ENCODE measurements around the gene TPD52L1. TPM values are rescaled to one million over a fixed set of nuclear protein-coding genes. Genes with fewer than 3 reads are reported as not detected.
"Not testable (repeated sequence)": the region's sequence is repeated elsewhere in the genome, so short reads cannot be mapped to it uniquely, and the experiment has no call there.

Gene TPD52L1
- total RNA-seq, 1 donor from 2014 or later, result 67.3 TPM

DNA sequence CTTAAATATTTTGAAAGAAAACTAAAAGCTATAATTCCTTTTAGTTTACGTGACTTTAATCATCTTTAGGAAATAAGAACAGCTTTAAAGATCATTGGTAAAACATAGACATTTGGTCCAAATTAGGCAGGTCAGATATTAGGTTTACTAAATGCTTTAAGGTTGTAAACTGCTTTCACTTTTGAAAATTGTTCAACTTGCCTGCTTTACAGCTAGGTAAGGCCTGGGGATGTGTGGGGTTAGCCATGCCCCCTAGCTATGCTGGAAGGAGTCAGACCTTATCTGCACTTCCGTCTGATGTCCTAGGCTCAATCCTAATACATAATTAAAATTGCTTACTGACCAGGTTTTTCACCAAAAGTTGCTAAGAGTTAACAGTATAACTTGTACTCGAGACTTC is 30.5 kb upstream of the TPD52L1 start:
- DNase-seq (ENCODE audit: low read depth), result no peak

DNA sequence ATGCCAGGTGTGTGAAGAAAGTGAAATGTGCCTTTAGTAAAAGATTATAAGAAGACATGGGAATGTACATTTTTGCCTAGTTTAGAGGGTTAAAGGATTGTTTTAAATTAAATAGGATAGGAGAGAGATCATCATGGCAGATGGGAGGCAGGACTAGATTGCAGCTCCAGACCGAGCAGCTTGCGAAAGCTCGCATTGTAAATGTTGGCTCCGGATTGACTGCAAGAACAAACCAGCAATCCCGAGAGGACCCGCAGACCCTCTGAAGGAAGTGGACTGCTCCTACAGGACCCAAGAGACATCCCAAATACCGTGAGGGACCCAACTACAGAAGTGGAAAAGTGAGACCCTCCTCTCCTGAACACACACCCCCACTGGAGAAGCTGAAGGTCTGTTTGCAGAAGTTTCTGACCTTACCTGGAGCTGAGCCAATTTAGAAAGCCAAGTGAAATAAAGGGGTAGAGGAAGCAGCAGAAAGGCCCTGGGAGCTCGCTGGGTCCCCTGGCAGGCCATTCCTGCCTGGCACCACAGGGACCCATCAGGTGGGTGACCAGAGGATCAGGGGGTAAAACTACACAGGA is 30.0 kb upstream of the TPD52L1 start:
- TF ChIP-seq, protein P1, sequence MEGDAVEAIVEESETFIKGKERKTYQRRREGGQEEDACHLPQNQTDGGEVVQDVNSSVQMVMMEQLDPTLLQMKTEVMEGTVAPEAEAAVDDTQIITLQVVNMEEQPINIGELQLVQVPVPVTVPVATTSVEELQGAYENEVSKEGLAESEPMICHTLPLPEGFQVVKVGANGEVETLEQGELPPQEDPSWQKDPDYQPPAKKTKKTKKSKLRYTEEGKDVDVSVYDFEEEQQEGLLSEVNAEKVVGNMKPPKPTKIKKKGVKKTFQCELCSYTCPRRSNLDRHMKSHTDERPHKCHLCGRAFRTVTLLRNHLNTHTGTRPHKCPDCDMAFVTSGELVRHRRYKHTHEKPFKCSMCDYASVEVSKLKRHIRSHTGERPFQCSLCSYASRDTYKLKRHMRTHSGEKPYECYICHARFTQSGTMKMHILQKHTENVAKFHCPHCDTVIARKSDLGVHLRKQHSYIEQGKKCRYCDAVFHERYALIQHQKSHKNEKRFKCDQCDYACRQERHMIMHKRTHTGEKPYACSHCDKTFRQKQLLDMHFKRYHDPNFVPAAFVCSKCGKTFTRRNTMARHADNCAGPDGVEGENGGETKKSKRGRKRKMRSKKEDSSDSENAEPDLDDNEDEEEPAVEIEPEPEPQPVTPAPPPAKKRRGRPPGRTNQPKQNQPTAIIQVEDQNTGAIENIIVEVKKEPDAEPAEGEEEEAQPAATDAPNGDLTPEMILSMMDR (conservative IDR thresholded peaks at IDR 0.05; ENCODE audit: low read depth, low read length), result no peak
- no peak overlapping the region for H3K4me3 ChIP-seq (ENCODE audit: low read depth, low read length)
- DNase-seq (ENCODE audit: low read depth), result no peak

More for the DNA sequence above, 30.5 kb upstream of the TPD52L1 start:
- TF ChIP-seq, protein P1 (conservative IDR thresholded peaks at IDR 0.05; ENCODE audit: low read depth, low read length), result no peak
- no peak overlapping the region for H3K4me3 ChIP-seq (ENCODE audit: low read depth, low read length)

DNA sequence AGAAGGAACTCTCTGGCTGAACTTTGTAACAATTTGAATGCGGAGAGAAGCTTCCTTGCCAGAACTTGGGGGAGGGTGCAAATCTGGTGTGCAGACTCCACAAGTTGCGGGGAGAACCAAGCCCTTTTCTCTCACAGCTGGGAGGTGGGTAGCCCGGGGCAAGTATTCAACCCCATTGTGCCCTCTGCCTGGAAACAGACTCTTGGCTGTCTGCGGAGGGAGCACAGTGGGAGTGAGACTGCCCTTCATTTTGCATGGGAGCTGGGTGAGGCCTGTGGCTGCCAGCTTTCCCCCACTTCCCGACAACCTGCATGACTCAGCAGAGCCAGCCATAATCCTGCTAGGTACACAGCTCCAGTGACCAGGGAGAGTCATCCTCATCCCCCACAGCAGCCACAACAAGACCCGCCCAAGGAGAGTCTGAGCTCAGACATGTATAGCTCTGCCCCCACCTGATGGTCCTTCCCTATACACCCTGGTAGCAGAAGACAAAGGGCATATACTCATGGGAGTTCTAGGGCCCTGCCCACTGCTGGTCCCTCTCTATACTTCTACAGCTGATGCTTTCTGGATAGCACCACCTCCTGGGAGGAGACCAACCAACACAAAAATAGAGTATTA is 29.4 kb upstream of the TPD52L1 start:
- TF ChIP-seq, protein P1 (conservative IDR thresholded peaks at IDR 0.05; ENCODE audit: low read depth, low read length), result peak; percentile 15
- H3K4me3 ChIP-seq (ENCODE audit: low read depth, low read length), result no peak overlapping the region
- no peak for DNase-seq (ENCODE audit: low read depth)

DNA sequence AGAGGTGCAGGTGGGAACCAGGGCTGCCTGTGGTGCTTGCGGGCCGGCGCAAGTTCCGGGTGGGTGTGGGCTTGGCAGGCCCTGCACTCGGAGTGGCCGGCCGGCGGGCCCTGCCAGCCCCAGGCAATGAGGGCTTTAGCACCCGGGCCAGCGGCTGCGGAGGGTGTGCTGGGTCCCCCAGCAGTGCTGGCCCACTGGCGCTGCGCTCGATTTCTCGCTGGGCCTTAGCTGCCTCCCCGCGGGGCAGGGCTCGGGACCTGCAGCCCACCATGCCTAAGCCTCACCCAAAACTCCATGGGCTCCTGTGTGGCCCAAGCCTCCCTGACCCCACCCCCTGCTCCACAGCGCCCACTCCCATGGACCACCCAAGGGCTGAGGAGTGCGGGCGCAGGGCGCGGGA is 27.7 kb upstream of the TPD52L1 start:
- not testable (repeated sequence) for H3K4me3 ChIP-seq (ENCODE audit: low read depth, low read length); DNase-seq (ENCODE audit: low read depth)

DNA sequence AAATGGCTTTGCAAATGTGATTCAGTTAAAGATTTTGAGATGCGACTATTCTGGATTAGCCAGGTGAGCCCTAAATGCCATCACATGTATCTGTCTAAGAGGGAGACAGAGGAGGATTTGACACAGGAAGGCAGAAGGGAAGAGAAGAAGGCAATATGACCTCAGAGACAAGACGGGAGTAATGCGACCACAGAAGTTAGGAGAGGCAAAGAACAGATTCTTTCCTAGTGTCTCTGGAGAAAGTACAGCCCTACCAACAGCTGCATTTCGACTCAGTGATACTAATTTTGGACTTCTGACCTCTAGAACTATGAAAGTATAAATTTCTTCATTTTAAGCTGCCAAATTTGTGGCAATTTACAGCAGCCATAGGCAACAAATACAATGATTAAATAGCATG is 24.2 kb upstream of the TPD52L1 start:
- TF ChIP-seq, protein P1 (conservative IDR thresholded peaks at IDR 0.05; ENCODE audit: low read depth, low read length), result no peak
- H3K4me3 ChIP-seq (ENCODE audit: low read depth, low read length), result no peak overlapping the region
- no peak for DNase-seq (ENCODE audit: low read depth)

DNA sequence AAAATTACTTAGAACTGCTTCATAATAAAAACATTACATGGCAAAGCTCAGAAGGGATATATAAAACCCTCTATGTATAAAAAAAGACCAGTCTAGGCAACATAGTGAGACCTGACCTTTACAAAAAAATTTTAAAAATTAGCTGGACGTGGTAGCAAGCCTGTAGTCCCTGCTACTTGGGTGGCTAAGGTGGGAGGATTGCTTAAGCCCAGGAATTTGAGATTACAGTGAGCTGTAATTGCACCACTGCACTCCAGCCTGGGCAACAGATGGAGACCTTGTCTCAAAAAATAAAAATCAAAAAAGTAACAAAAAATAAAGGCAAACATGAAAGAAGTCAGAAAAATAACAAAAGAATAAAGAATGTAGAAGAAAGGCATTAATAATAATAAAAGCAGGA is 21.5 kb upstream of the TPD52L1 start:
- TF ChIP-seq, protein P1 (conservative IDR thresholded peaks at IDR 0.05; ENCODE audit: low read depth, low read length), result no peak
- DNase-seq (ENCODE audit: low read depth), result no peak
- no peak overlapping the region for H3K4me3 ChIP-seq (ENCODE audit: low read depth, low read length)

DNA sequence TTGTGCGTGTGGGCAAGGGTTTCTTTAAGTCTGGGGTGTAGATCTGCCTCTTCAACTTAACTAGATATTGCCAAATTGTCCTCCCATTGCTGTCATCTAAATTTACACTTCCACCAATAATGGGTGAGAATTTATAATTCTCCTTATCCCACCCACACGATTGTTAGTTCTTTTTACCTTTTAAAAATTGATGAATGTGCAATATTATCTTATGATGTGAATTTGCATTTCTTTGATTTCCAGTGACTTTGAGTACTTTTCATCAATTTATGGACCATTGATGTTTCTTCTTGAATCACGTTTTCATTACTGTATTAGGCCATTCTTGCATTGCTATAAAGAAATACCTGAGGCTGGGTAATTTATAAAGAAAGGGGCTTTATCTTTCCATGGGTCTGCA is 17.2 kb upstream of the TPD52L1 start:
- no peak for DNase-seq (ENCODE audit: low read depth)
- TF ChIP-seq, protein P1 (conservative IDR thresholded peaks at IDR 0.05; ENCODE audit: low read depth, low read length), result no peak
- H3K4me3 ChIP-seq (ENCODE audit: low read depth, low read length), result no peak overlapping the region
